Right ventricle myocardium inferior (tissue), 1 donor: ENCODE results near the gene NLGN2. TPM values are rescaled to one million over a fixed set of nuclear protein-coding genes. Genes with fewer than 3 reads are reported as not detected.

ENCODE experiments used
- ATAC-seq: fragments of 200-7000 bp; cut with Tn5 transposase; one replicate; pipeline ENCODE4 v1.9.1; 2020; ENCODE audit warnings: mild to moderate bottlenecking, moderate library complexity
- DNase-seq: peaks from one replicate; pipeline ENCODE4 v3.0.0; 2021; ENCODE audit errors: missing footprints
- intact Hi-C: fragments of 100-400 bp; cut with DNase I; formaldehyde crosslinking; loops from one replicate; pipeline ENCODE4 v1.11.0; 2022
- total RNA-seq: library from RNA; stranded (reverse); fragmentation: NEBNext Ultra II Directional; extraction: Animal tissue kit (Norgen Biotek cat#: 25700); gene quantifications from one replicate; pipeline ENCODE4 v1.2.1, GENCODE V29; 2021
- donor health status: DM: no; HTN: yes; CAD: no; lungs with severe emphysema.

Gene NLGN2
- total RNA-seq, 1 donor from 2014 or later = 7.0 TPM

GRCh38 chr17:7427549-7427948, 19.9 kb downstream of the NLGN2 start:
- DNase-seq (no peak), ATAC-seq (no peak)
- intact Hi-C loops = no loop called here

GRCh38 chr17:7428557-7428956, 20.9 kb downstream of the NLGN2 start, which contains the start of gene SPEM3:
TSS of gene SPEM3 (plus strand) at chr17:7428857. CDS start at chr17:7428903, 46 bp downstream.
- intact Hi-C loops = no loop called here
- no peak for ATAC-seq
- no peak for DNase-seq

GRCh38 chr17:7429722-7430121, 22.1 kb downstream of the NLGN2 start:
- intact Hi-C loops = no loop called here
- no peak for ATAC-seq

DNA sequence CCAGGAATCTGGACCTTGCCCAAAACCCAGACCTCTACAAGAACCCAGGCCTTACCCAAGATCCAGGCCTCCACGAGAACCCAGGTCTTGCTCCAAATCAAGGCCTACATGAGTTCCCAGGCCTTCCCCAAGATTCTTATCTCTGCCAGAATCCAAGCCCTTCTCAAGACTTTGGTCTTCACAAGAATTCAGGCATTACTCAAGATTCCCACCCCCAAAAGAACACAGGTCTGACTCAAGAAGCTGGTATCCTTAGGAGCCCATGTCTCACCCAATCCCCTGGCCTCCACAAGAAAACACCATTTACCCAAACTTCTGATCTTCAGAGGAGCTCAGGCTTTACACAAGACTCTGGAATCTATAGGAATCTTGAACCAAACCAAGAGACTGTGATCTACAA, 23.6 kb downstream of the NLGN2 start:
- intact Hi-C loops = no loop called here
- ATAC-seq (no peak), DNase-seq (no peak)

More at GRCh38 chr17:7429722-7430121, 22.1 kb downstream of the NLGN2 start:
- DNase-seq = no peak

- intact Hi-C loops = no loop called here
- ATAC-seq (no peak), DNase-seq (no peak)
Observed at GRCh38 chr17:7432296-7432695, 24.7 kb downstream of the NLGN2 start.

DNA sequence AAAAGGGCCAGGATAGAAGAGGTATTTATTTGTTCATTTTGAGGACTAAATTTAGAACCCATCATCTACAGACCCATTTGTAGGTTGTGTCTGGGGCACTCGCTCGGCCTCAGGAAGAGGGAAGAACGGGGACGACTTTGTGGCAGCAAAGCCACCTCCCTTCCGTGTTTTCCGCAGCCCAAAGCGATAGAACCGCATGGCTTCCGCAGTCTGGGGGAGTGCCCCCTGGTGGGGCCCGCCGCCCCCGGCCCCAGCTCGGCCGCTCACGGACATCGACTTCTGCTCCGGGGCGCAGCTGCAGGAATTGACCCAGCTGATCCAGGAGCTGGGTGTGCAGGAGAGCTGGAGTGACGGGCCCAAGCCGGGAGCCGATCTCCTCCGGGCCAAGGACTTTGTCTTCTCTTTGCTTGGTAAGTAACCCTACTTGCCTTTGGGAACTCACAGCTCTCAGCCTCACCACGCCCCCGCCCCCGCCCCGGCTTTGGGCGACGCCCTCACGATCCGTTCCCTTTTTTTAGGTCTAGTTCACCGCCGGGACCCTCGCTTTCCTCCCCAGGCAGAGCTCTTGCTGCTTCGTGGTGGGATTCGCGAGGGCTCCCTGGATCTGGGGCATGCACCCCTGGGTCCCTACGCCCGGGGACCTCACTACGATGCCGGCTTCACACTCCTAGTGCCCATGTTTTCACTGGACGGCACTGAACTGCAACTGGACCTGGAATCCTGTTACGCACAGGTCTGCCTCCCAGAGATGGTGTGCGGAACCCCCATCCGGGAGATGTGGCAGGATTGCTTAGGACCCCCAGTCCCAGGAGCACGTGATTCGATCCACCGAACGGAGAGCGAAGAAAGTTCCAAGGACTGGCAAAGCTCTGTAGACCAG, 28.3 kb downstream of the NLGN2 start:
- DNase-seq = peak; percentile 83

GRCh38 chr17:7436556-7437368, 29.1 kb downstream of the NLGN2 start:
- ATAC-seq = peak; percentile 75
- intact Hi-C loops = loop anchor here (2.0 to 5.0 kb wide), 4 partner anchors 42 to 151 kb away; partner anchors contain the start of genes SENP3 and ZBTB4
- peak; percentile 92 for DNase-seq

More for the DNA sequence above, 28.3 kb downstream of the NLGN2 start:
- ATAC-seq = no peak
- intact Hi-C loops = loop anchor here (2.0 to 5.0 kb wide), 5 partner anchors 31 to 151 kb away; partner anchors contain the start of genes SENP3, TMEM256 and ZBTB4

DNA sequence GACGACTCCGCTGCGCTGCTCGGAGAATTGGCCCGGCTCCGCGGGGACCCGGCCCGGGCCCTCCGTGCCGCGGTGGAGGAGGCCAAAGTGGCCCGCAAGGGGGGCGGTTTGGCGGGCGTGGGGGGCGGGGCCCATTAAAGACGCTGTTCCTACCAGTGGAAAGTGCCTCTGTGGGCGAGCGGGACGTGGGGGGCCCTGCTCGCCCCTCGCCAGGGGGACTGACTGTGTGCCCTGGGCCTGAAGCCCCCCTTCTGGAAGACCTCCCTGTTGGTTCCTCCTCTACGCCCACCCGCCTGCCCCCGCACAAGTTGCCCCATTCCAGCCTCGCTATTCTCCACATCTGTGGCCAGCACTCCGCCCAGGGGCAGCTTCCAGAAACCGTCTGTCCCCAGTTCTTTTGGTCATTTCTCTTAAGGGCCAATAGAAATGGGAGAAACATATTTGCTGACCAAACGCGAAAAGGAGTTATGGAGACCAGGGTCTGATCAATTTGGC, 29.8 kb downstream of the NLGN2 start:
- DNase-seq (no peak), ATAC-seq (no peak)
- intact Hi-C loops = loop anchor here (2.0 to 5.0 kb wide), 4 partner anchors 41 to 150 kb away; partner anchors contain the start of genes SENP3 and ZBTB4

- ATAC-seq = peak; percentile 29
- peak; percentile 94 for DNase-seq
- intact Hi-C loops = loop anchor here (2.0 to 5.0 kb wide), 5 partner anchors 41 to 149 kb away; partner anchors contain the start of genes POLR2A, SENP3 and ZBTB4
Observed at GRCh38 chr17:7437950-7438614, 30.4 kb downstream of the NLGN2 start.

GRCh38 chr17:7438656-7439460, 31.2 kb downstream of the NLGN2 start:
- no peak for DNase-seq
- intact Hi-C loops = loop anchor here (2.0 to 5.0 kb wide), 2 partner anchors 46 to 148 kb away; partner anchors contain the start of gene POLR2A
- ATAC-seq = no peak

DNA sequence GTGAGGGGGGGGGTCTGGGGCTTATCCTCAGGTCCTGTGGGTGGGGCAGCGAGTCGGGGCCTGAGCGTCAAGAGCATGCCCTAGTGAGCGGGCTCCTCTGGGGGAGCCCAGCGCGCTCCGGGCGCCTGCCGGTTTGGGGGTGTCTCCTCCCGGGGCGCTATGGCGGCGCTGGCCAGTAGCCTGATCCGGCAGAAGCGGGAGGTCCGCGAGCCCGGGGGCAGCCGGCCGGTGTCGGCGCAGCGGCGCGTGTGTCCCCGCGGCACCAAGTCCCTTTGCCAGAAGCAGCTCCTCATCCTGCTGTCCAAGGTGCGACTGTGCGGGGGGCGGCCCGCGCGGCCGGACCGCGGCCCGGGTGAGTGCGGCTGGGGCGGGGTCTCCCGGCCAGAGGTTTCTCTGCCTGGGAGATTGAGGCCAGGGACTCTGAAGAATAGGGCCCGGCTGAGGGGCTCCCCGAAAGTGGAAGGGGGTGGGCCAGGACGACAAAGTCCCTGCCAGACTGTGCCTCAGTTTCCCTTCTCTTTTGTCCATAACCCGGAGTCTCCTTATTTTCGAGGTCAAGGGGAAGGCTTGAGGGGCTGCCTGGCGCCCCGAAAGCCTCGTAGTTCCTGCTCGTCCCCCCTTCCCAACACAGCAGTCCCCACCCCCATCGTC, 31.9 kb downstream of the NLGN2 start, which contains the start of gene FGF11:
FGF11 (plus strand) TSS at position 51 of the 651 bp plus-strand sequence; CDS start at position 160, 109 bp downstream.
- no peak for ATAC-seq
- intact Hi-C loops = loop anchor here (2.0 to 5.0 kb wide), 2 partner anchors 45 to 148 kb away; partner anchors contain the start of gene POLR2A
- no peak for DNase-seq

GRCh38 chr17:7440113-7440833, 32.6 kb downstream of the NLGN2 start:
- DNase-seq = peak; percentile 84
- peak; percentile 6 for ATAC-seq
- intact Hi-C loops = no loop called here

DNA sequence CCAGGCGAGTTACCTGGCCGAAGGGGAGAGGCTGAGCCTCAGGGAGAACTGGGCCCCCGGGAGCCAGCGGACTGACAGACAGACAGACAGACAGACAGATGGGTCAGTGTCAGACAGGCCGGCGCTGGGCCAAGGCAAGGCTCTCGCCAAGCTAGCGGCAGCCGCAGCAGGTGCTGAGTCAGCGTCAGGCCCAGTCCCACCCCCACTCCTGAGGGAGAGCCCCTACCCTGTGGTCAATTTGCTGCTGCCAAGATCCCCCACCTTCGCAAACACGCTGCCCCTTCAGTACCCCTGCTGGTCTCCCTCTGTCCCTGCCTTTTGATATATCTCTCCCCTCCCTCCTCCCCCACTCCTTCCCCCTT, 33.2 kb downstream of the NLGN2 start:
- ATAC-seq (no peak), DNase-seq (no peak)
- intact Hi-C loops = no loop called here

GRCh38 chr17:7441266-7441665, 33.6 kb downstream of the NLGN2 start:
- intact Hi-C loops = no loop called here
- DNase-seq (no peak), ATAC-seq (no peak)

- ATAC-seq (no peak), DNase-seq (no peak)
- intact Hi-C loops = no loop called here
Observed at GRCh38 chr17:7442142-7442541, 34.5 kb downstream of the NLGN2 start.
